ENCODE results near the gene RHBDL2.

The RHBDL2 gene

DNA sequence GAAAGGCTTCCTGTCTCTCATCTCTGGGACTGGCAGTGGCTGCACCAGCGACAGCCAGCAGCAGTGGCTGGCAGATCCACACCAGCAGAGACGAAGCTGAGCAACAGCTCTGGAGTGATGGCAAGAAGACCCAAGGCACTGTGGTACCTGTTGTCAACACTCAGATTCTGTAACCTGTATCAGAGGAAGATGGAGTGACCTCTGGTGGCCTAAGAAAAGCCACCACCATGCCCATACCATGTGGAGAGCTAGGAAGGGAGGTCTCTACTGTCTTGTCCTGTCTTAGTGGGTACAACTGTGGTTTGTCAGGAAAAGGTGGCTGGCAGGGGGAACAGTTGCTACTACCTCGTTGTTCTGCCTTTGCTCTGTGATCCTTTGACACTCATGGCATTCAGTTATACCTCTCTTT, 22.5 kb upstream of the RHBDL2 start:
- no peak for DNase-seq (ENCODE audit: low read depth)
- TF ChIP-seq, protein P1, sequence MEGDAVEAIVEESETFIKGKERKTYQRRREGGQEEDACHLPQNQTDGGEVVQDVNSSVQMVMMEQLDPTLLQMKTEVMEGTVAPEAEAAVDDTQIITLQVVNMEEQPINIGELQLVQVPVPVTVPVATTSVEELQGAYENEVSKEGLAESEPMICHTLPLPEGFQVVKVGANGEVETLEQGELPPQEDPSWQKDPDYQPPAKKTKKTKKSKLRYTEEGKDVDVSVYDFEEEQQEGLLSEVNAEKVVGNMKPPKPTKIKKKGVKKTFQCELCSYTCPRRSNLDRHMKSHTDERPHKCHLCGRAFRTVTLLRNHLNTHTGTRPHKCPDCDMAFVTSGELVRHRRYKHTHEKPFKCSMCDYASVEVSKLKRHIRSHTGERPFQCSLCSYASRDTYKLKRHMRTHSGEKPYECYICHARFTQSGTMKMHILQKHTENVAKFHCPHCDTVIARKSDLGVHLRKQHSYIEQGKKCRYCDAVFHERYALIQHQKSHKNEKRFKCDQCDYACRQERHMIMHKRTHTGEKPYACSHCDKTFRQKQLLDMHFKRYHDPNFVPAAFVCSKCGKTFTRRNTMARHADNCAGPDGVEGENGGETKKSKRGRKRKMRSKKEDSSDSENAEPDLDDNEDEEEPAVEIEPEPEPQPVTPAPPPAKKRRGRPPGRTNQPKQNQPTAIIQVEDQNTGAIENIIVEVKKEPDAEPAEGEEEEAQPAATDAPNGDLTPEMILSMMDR (IDR thresholded peaks at IDR 0.05; ENCODE audit: low read length, missing control alignments): no peak

DNA sequence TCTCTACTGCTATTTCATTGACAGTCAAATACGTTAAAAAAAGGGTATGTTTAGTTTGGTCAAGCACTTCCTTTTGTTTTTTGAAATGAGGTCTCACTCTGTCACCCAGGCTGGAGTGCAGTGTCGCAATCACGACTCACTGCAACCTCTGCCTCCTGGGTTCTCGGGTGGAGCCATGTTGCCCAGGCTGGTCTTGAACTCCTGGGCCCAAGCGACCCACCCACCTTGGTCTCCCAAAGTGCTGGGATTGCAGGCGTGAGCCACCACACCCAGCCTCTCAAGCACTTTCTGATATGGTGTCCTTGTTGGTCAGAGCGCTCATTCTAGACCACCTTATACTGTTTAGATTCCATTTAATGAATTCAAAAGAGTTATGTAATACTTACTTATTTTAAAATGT, 20.9 kb upstream of the RHBDL2 start:
- TF ChIP-seq, protein P1 (IDR thresholded peaks at IDR 0.05; ENCODE audit: low read length, missing control alignments): no peak
- no peak overlapping the region for H3K4me3 ChIP-seq (replicated peaks; ENCODE audit: low read depth, low read length)
- DNase-seq (ENCODE audit: low read depth): peak; percentile 36

More for the DNA sequence above, 22.5 kb upstream of the RHBDL2 start:
- H3K4me3 ChIP-seq (replicated peaks; ENCODE audit: low read depth, low read length): no peak overlapping the region

DNA sequence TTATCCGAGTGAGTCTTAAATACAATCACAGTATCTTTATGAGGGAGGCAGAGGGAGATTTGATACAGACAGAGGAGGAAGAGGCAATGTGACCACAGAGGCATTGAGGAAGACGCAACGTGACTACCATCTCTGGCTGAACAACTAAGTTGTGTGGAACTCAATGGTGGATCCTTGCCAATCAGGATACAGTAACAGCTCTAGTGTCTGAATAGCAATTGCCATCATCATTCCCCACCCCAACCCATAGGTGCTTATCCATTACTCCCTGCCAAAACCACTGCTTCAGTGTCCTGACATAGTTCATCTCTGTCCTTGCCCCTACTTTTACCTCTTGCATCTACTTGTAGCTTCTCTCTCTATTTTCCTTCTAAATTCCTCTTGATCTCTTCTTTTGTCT, 20.5 kb upstream of the RHBDL2 start:
- H3K4me3 ChIP-seq (replicated peaks; ENCODE audit: low read depth, low read length): no peak overlapping the region
- TF ChIP-seq, protein P1 (IDR thresholded peaks at IDR 0.05; ENCODE audit: low read length, missing control alignments): no peak
- DNase-seq (ENCODE audit: low read depth): peak; percentile 46

DNA sequence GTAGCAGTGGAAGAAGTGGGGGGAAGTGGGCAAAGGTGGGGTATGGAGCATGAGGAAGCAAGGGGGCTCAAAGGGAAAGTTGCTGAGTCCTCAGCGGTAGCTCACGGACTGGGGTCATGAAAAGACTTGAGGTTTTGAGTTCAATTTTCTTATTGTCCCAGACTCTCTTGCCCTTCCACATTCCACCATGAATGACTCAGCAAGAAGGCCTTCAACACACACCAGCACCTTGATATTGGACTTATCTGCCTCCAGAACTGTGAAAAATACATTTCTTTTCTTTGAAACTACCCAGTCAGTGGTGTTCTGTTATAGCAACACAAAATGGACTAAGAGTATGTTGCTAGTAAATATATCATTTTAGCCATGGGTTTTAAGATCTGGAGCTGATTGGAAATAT, 17.3 kb upstream of the RHBDL2 start:
- TF ChIP-seq, protein P1 (IDR thresholded peaks at IDR 0.05; ENCODE audit: low read length, missing control alignments): no peak
- no peak overlapping the region for H3K4me3 ChIP-seq (replicated peaks; ENCODE audit: low read depth, low read length)
- peak; percentile 56 for DNase-seq (ENCODE audit: low read depth)

DNA sequence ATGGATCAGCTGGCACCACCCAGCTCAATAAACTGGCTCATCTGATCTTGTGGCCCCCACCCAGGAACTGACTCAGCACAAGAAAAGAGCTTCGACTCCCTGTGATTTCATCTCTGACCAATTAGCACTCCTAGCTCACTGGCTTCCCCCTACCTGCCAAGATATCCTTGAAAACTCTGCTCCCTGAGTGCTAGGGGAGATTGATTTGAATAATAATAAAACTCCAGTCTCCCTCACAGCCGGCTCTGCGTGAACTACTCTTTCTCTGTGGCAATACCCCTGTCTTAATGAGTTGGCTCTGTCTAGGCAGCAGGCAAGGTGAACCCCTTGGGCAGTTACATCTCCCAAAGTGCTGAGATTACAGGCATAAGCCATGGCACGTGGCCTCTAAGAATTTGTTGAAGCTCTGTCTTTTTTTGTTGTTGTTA, 11.8 kb upstream of the RHBDL2 start:
- TF ChIP-seq, protein P1 (IDR thresholded peaks at IDR 0.05; ENCODE audit: low read length, missing control alignments): no peak
- no peak overlapping the region for H3K4me3 ChIP-seq (replicated peaks; ENCODE audit: low read depth, low read length)
- DNase-seq (ENCODE audit: low read depth): no peak

DNA sequence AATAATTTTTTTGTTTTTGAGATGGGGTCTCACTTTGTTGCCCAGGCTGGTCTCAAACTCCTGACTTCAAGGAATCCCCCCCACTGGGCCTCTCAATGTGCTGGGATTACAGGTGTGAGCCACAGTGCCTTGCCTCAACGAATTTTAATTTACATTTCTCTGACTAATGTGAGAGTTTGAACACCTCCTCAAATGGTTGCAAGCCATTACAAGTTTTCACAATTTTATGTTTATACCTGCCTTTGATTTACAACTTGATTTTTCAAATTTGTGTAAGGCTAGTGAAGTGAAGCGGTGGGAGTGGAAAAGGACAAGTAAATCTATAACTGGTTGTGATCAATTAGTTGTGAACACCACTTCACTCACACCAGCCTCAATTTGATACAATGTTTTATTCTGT, 8.9 kb upstream of the RHBDL2 start:
- DNase-seq (ENCODE audit: low read depth): no peak
- H3K4me3 ChIP-seq (replicated peaks; ENCODE audit: low read depth, low read length): no peak overlapping the region
- TF ChIP-seq, protein P1 (IDR thresholded peaks at IDR 0.05; ENCODE audit: low read length, missing control alignments): no peak

DNA sequence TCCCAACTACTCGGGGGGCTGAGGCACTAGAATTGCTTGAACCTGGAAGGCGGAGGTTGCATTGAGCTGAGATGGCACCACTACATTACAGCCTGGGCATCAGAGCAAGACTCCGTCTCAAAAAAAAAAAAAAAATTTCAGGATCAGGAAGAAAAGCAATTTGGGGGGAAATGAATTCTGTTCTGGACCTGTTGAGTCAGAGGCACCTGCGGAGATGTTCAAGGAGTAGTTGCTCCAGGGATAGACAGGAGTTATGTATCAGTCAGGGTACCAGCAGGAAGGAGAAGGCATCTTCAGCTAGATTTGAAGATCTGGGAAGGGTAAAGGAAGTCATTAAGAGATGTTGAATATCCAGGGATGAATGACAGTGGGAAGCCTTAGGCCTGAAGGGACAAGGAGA, 2.9 kb upstream of the RHBDL2 start:
- H3K4me3 ChIP-seq (replicated peaks; ENCODE audit: low read depth, low read length): no peak overlapping the region
- TF ChIP-seq, protein P1 (IDR thresholded peaks at IDR 0.05; ENCODE audit: low read length, missing control alignments): no peak
- DNase-seq (ENCODE audit: low read depth): no peak

Measured in fibroblast of pulmonary artery (primary cell).